Measurements from ENCODE around the gene ACOT9. TPM values are rescaled to one million over a fixed set of nuclear protein-coding genes. Genes with fewer than 3 reads are reported as not detected.

The ACOT9 gene
- total and polyA plus RNA-seq, 9 donors: 23.0 to 43.3 (median 28.3) TPM

GRCh38 chrX:23764188-23764984, 21.3 kb upstream of the ACOT9 start:
- no peaks in the 10 kb centered on the region for H3K4me1 ChIP-seq (ENCODE audit: insufficient read depth)
- H3K27ac ChIP-seq: no peak overlapping the region
- WGBS, 3 donors: 61 to 63% (median 63%) methylated on average over 4 of the region's 4 CpGs
- no peak for TF ChIP-seq CTCF (IDR thresholded peaks at IDR 0.05)
- TF ChIP-seq EP300 (IDR thresholded peaks at IDR 0.05): no peak
- no peak for TF ChIP-seq POLR2A (IDR thresholded peaks at IDR 0.05)
- no peak for DNase-seq
- no peaks in the 10 kb centered on the region for H3K27me3 ChIP-seq
- no peak overlapping the region for H3K4me3 ChIP-seq
- H3K36me3 ChIP-seq: no peaks in the 10 kb centered on the region
- intact Hi-C loops (cut with DNase I): no loop called here
- no peaks in the 10 kb centered on the region for H3K9me3 ChIP-seq

DNA sequence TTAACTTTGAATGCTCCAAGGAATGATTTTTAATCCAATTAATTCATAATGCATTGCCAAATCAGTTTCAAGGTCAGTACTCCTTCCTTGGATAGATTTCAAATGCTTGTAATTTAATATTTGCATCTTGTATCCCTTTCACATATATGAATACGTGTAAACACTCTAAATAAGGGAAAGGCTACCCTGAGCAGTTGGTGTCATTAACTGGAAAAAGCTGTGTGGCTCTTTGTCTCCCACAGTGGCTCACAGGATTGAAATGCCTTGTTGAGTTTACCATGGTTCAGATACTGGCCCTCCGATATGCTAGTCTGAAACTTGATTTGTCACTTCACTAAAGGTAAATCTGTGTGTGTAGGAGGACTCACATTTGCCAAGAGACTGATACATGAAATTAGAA, 16.7 kb upstream of the ACOT9 start:
- DNase-seq: no peak
- H3K27ac ChIP-seq: no peak overlapping the region
- no peaks in the 10 kb centered on the region for H3K9me3 ChIP-seq
- intact Hi-C loops (cut with DNase I): no loop called here
- no peaks in the 10 kb centered on the region for H3K27me3 ChIP-seq
- H3K4me1 ChIP-seq (ENCODE audit: insufficient read depth): no peaks in the 10 kb centered on the region
- H3K36me3 ChIP-seq: no peaks in the 10 kb centered on the region
- no peak for TF ChIP-seq EP300 (IDR thresholded peaks at IDR 0.05)
- no peak for TF ChIP-seq POLR2A (IDR thresholded peaks at IDR 0.05)
- no peak for TF ChIP-seq CTCF (IDR thresholded peaks at IDR 0.05)
- 58 to 65% (median 59%) methylated on average over 2 of the region's 2 CpGs for WGBS, 3 donors
- H3K4me3 ChIP-seq: no peak overlapping the region

DNA sequence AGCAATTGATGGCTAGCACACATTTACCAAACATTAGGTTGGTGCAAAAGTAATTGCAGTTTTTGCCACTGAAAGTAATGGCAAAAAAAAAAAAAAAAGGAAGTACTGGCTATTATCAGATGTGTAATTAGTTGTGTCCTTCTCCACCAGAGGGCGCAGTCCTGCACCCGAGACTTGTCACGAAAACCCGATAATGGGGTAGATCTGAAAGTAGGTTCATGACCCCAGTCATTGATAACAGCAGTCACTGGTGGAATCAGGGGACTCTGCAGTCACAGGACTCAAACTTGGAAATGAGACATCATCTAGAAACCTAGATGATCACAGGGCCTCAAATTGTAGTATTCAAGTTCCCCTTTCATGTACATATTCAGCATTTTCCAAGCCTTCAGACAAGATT, 13.1 kb upstream of the ACOT9 start:
- TF ChIP-seq CTCF (IDR thresholded peaks at IDR 0.05) (no peak), EP300 (IDR thresholded peaks at IDR 0.05) (no peak), POLR2A (IDR thresholded peaks at IDR 0.05) (no peak)
- intact Hi-C loops (cut with DNase I): no loop called here

DNA sequence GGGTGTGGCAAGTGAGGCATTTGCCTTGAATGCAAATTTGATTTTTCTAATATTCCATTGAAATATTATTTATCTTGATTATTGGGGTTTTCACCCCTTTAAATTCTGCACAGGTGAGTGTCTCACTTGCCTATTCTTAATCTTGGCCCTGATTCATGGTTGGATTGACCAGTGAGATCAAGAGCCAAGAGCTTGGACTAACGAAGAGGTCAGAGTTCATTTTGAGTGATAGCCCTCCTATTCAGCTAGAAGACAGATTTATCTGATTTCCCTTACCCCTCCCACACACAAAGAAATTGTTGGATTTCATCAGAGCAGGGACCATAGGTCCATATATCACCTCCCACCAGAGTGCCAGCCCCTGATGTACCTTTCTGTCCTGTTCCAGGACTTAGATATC, 11.6 kb upstream of the ACOT9 start:
- H3K36me3 ChIP-seq: no peaks in the 10 kb centered on the region
- intact Hi-C loops (cut with DNase I): no loop called here
- H3K4me1 ChIP-seq (ENCODE audit: insufficient read depth): no peaks in the 10 kb centered on the region
- 56 to 73% (median 71%) methylated on average over 1 of the region's 1 CpG for WGBS, 3 donors
- no peak overlapping the region for H3K4me3 ChIP-seq
- H3K27ac ChIP-seq: no peak overlapping the region
- no peaks in the 10 kb centered on the region for H3K27me3 ChIP-seq
- TF ChIP-seq EP300 (IDR thresholded peaks at IDR 0.05) (no peak), CTCF (IDR thresholded peaks at IDR 0.05) (no peak), POLR2A (IDR thresholded peaks at IDR 0.05) (no peak)
- no peak for DNase-seq
- H3K9me3 ChIP-seq: no peaks in the 10 kb centered on the region

More for the DNA sequence above, 13.1 kb upstream of the ACOT9 start:
- no peak for DNase-seq
- H3K27me3 ChIP-seq: no peaks in the 10 kb centered on the region
- no peaks in the 10 kb centered on the region for H3K9me3 ChIP-seq
- H3K36me3 ChIP-seq: no peaks in the 10 kb centered on the region
- H3K4me1 ChIP-seq (ENCODE audit: insufficient read depth): no peaks in the 10 kb centered on the region
- no peak overlapping the region for H3K4me3 ChIP-seq
- WGBS, 3 donors: 2 to 9% (median 5%) methylated on average over 4 of the region's 4 CpGs
- H3K27ac ChIP-seq: no peak overlapping the region

Measured in ovary (tissue), 9 donors.